HG02885 (cell line): Measurements from ENCODE around the gene NRXN3.
"Not testable (repeated sequence)": the region's sequence is repeated elsewhere in the genome, so short reads cannot be mapped to it uniquely, and the experiment has no call there.

Experiments
- ATAC-seq: cut with Tn5 transposase; IDR thresholded peaks from one replicate; pipeline ENCODE4 v1.9.1; 2021; ENCODE audit warnings: mild to moderate bottlenecking; ENCODE audit not compliant: unreplicated experiment, poor library complexity

The NRXN3 gene

DNA sequence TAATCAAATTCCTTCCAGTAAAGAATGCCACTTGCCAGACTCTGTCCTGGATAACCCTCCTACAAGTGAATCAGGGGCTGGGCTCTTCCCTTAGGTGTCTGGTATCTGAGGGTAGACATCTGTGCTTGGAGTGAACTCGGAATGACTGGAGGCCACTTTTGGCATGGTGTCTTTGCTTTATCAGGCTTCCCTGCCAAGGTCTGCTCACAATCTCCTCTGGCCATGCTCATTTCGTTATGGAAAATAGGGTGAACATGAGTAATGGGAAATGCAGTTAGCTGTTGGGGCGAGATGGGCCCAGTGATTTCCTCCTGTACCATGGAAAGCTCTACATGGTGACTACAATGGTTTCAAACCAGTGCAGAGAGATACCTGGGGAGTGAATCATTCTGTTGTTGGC is 212.9 kb downstream of the NRXN3 start:
- ATAC-seq, result no peak

DNA sequence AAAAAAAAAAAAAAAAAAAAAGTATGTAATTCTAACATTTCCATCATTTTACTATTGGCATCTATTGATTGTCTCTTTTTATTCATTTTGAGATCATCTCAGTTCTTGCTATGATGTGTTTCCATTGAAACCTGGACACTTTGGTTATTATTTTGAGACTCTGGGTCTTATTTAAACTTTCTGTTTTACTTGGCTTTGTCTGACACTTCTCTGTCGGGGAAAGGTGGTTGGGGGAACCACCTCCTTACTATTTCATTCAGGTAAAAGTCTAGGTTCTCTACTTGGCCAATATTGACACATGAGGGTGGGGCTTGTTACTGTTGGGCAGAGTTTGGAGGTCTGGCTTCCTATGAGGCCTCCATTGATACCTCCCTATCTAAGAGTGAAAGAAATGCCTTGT is 228.0 kb downstream of the NRXN3 start:
- ATAC-seq, result no peak

DNA sequence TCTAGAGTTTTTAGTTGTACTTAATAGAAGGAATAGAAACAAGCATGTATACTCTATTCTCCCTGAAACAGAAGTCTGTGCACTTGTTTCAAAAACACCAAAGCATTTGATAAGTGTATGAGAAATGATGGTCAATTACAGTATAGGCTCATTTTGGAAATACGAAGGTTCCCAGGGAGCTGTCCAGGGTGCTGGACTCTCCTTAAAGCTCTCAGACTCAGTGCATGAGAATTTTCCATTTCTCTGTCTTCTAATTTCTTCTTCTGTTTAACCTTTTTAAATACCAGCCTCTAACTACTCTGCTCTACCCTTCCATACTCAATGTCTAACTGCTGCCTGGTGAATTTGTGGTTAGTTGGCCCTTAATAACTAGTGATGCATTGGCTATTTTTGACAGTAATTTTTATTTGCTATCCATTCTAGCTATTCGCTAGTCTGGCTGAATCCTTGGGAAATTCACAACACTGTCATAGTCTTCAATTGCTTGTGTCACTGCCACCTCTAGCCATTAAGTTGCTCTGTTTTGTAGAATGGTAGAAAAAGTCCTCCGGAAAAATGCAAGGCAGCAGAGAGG is 229.2 kb downstream of the NRXN3 start:
- ATAC-seq, result no peak

DNA sequence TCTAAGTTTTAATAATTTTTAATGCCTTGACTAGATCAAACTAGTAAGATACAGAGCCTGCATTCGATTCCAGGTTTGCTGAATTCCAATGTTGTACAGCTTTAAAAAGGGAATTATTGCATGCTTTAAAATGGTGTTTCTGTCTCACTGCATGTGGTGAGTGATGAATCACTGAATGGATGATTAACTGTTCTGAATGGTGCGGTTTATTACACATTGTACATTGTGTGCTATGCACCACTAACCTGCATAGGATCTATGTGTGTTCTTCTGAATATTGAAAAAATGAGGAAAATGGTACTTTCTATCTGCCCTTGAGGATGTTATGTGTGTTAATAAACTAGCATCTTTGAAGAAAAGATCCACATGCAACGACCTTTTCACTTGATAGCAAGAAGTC is 231.7 kb downstream of the NRXN3 start:
- ATAC-seq, result no peak

DNA sequence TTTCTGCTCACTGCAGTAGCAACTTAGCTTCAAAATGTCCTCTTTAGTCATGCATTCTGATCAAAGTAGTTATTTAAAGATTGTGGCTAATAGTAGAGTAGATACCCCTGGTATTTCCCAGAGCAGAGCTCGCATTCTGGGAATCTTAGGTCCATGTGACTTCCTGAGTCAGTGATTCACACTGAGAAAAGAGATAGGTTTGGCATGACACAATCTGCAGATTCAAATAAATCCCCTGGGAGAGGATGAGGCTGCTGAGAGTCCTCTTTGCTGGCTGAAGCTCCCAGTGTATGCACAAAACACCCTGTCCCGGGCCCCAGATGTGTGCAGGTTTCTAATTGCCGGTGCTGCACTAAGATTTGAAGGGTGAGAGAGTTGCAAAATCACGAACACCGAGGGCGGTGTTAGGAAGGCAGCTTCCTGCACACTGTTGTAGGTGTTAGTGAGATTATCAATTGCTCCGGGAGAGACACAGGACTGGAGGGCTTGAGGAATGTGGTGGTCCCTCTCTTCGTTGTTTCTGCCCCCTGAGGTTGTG is 233.2 kb downstream of the NRXN3 start:
- peak; percentile 76 for ATAC-seq

- no peak for ATAC-seq
Observed at GRCh38 chr14:78405079-78405856, 235.1 kb downstream of the NRXN3 start.

DNA sequence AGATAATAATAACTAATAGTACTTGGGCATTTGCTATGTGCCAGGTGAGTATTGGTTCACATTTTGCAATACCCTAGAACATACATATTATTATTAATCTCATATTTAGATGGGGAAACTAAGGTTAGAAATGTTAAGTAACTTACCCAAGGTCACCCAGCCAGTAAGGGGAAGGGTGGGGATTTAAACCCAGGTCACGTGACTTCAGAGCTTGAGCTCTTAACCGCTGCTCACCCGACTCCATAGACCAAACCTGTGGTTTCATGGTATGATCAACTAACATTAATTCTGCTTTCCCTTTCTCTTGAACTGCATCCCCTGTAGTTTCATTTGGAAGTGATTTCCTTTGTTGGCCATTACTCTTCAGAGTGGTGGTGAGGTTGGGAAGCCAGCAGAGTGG is 242.3 kb downstream of the NRXN3 start:
- ATAC-seq, result no peak

DNA sequence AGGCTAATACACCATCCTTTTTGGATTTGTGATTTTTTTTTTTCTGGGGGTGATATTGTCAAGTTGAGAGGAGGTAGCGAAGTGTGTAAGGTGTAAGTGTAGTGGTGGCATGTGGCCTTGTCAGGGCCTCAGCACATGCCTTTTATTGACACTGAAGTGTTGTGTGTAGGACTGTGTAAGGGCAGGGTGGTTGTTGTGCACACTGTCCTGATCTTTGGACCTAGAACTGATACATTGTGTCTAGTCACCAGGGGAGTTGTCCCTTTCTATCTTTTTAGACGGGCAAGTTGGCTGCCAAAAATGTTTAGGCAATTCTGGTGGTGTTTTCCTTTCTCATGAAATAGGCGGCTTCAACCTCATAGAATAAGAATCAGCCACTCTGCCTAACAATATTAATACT is 244.0 kb downstream of the NRXN3 start:
- ATAC-seq, result no peak

- ATAC-seq, result no peak
Observed at GRCh38 chr14:78417532-78417931, 247.4 kb downstream of the NRXN3 start.

- ATAC-seq, result no peak
Observed at GRCh38 chr14:78424311-78424710, 254.1 kb downstream of the NRXN3 start.

DNA sequence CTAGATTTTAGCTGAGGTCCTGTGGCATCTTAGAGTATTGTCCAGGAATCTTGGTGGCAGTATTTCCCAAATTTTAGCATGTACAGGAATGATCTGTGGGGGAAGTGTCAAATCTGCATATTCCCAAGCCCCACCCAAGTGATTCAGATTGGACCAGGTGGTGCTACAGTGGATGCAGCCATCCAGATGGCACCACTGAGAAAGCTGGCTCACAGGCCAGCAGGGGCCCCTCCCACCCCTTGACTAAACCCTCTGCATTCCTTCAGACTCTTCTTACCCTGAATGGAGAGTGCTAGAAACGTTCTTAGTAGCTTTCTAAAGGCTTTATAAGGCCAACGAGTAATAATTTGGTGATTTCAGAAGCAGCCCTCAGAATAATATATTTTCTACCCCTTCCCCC is 255.2 kb downstream of the NRXN3 start:
- ATAC-seq, result no peak

- no peak for ATAC-seq
Observed at GRCh38 chr14:78425782-78426181, 255.6 kb downstream of the NRXN3 start.

GRCh38 chr14:78432046-78432445 is 261.9 kb downstream of the NRXN3 start:
- ATAC-seq, result no peak

GRCh38 chr14:78437448-78437847 is 267.3 kb downstream of the NRXN3 start:
- not testable (repeated sequence) for ATAC-seq

GRCh38 chr14:78440356-78440894 is 270.3 kb downstream of the NRXN3 start:
- no peak for ATAC-seq

DNA sequence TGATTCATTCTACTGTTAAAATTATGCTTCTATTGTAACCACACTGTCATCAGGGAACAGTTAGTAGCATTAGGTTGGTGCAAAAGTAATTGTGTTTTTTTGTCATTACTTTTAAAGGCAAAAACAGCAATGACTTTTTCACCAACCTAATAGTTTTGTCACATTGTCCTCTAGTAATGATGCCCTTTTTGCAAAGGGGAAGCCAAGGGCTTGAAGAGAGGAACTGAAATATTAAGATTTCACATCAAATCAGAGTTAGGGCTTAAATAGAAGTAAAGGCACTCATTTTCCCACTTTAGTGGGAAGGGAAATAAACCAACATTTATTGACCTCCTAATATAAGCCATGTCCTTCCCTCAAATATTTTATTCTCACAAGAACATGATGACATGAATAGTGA is 273.7 kb downstream of the NRXN3 start:
- no peak for ATAC-seq

DNA sequence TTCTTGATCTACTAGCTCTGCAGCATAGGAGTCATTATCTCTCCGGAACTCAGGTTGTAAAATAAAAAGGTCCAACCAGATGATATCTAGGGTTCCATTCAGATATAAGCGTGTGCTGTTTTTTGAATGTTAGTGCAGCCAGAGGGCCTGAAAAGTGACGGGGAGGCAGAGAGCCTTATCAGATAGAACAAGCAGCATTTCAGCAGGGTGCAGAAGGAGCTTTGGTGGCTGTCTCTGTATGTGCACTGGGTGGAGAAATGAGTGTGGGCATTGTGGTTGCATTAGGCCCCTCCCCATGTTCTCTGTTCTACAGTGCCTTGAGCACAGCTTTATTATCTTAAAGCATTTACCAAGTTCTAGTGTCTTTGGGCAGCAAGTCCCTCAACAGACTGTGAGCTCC is 275.1 kb downstream of the NRXN3 start:
- ATAC-seq, result no peak

- ATAC-seq, result no peak
Observed at GRCh38 chr14:78446807-78447206, 276.6 kb downstream of the NRXN3 start.

- peak; percentile 80 for ATAC-seq
Observed at GRCh38 chr14:78448164-78449094, 278.3 kb downstream of the NRXN3 start.

DNA sequence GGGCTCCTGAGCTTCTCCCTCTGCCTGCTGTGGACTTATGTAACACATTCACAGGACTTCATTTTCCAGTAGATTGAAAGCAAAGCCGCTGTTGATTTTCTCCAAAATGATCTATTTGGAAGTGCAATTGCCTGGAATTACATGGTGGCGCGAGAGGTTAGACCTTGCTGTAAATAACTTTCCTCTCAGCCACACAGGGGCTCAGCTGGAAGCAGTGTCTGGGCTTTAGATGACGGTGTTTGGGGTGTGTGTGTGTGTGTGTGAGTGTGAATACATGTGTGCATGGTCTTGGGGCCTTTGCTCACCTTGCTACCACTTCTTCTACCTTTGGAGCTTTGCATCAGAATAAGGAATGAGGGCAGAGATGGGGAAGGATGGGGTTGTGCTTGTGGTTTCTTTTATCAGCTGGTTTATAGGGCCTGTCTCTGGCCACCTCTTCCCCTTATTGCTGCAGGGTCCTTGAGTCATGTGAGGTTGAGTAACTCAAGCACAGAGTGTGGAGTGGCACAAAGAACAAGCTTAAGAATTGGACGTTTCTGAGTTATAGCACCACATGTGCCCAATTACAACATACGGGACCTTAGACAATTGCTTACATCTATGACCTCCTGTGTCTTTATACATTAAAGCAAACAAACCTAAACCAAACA is 280.6 kb downstream of the NRXN3 start:
- ATAC-seq, result no peak
